ENCODE data around the gene DPP8.
"Not testable (repeated sequence)": the region's sequence is repeated elsewhere in the genome, so short reads cannot be mapped to it uniquely, and the experiment has no call there.

GRCh38 chr15:65463096-65463495, 54.4 kb downstream of the DPP8 start:
- not testable (repeated sequence) for TF ChIP-seq CTCF (IDR thresholded peaks at IDR 0.05; ENCODE audit: low read depth, low read length); EZH2phosphoT487 (IDR thresholded peaks at IDR 0.05; ENCODE audit: low read depth)
